ENCODE data around the gene NBPF15.
"Not testable (repeated sequence)": the region's sequence is repeated elsewhere in the genome, so short reads cannot be mapped to it uniquely, and the experiment has no call there.

- TF ChIP-seq, protein P1, sequence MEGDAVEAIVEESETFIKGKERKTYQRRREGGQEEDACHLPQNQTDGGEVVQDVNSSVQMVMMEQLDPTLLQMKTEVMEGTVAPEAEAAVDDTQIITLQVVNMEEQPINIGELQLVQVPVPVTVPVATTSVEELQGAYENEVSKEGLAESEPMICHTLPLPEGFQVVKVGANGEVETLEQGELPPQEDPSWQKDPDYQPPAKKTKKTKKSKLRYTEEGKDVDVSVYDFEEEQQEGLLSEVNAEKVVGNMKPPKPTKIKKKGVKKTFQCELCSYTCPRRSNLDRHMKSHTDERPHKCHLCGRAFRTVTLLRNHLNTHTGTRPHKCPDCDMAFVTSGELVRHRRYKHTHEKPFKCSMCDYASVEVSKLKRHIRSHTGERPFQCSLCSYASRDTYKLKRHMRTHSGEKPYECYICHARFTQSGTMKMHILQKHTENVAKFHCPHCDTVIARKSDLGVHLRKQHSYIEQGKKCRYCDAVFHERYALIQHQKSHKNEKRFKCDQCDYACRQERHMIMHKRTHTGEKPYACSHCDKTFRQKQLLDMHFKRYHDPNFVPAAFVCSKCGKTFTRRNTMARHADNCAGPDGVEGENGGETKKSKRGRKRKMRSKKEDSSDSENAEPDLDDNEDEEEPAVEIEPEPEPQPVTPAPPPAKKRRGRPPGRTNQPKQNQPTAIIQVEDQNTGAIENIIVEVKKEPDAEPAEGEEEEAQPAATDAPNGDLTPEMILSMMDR (IDR thresholded peaks at IDR 0.05), result not testable (repeated sequence)
- not testable (repeated sequence) for TF ChIP-seq POLR2A, EP300 (IDR thresholded peaks at IDR 0.05)
- peak in 2 of 4 donors; percentile 16 to 21 for TF ChIP-seq POLR2AphosphoS5 (IDR thresholded peaks at IDR 0.05)
Measured at GRCh38 chr1:144418891-144419694, 42.4 kb downstream of the NBPF15 start.
